DOHH2 (cell line): ENCODE data around the gene ZNRF1.

Source experiments
- CTCF ChIP-seq: fragments of 200-600 bp; sonication (generic); IDR thresholded peaks from one replicate; pipeline ENCODE4 v1.5.1; 2014; ENCODE audit warnings: antibody characterized with exemption, mild to moderate bottlenecking, low read depth, low read length; ENCODE audit not compliant: poor library complexity, severe bottlenecking
- EZH2phosphoT487 ChIP-seq: fragments of 200-600 bp; sonication (generic); IDR thresholded peaks from 2 replicates; pipeline ENCODE4 v1.6.1; 2017; ENCODE audit warnings: borderline replicate concordance, mild to moderate bottlenecking, antibody characterized with exemption, low read length, moderate library complexity, mixed read lengths

GRCh38 chr16:75096656-75097055, 97.8 kb downstream of the ZNRF1 start:
- TF ChIP-seq CTCF (no peak), EZH2phosphoT487 (no peak)
